SK-N-SH treated with all-trans-retinoic acid at 6 μM for 48 hours (cell line): Measurements from ENCODE around the gene AEBP2.
"Not testable (repeated sequence)": the region's sequence is repeated elsewhere in the genome, so short reads cannot be mapped to it uniquely, and the experiment has no call there.

ENCODE experiments used
- ATAC-seq: fragments of 200-7000 bp; cut with Tn5 transposase; 3 replicates; pipeline ENCODE4 v1.9.1; 2020; ENCODE audit warnings: mild to moderate bottlenecking, moderate library complexity
- BACH2 ChIP-seq: fragments of 250-450 bp; sonication (Bioruptor Pico); IDR thresholded peaks from 2 replicates; pipeline ENCODE4 v1.9.0; 2021; ENCODE audit warnings: mild to moderate bottlenecking, borderline replicate concordance
- CSDC2 ChIP-seq: fragments of 250-450 bp; sonication (Bioruptor Pico); IDR thresholded peaks from 2 replicates; pipeline ENCODE4 v1.5.0; 2020; ENCODE audit warnings: mild to moderate bottlenecking, moderate library complexity
- ESRRG ChIP-seq: fragments of 250-450 bp; sonication (Bioruptor Pico); IDR thresholded peaks from 2 replicates; pipeline ENCODE4 v1.6.1; 2021; ENCODE audit warnings: mild to moderate bottlenecking
- GLIS3 ChIP-seq: fragments of 250-450 bp; sonication (Bioruptor Pico); IDR thresholded peaks from 2 replicates; pipeline ENCODE4 v1.5.0; 2020; ENCODE audit warnings: mild to moderate bottlenecking, moderate library complexity
- ISL1 ChIP-seq: fragments of 250-450 bp; sonication (Bioruptor Pico); IDR thresholded peaks from 2 replicates; pipeline ENCODE4 v2.1.2; 2022; ENCODE audit warnings: mild to moderate bottlenecking, moderate library complexity
- SNAI2 ChIP-seq: fragments of 250-450 bp; sonication (Bioruptor Pico); IDR thresholded peaks from 2 replicates; pipeline ENCODE4 v1.5.0; 2020; ENCODE audit warnings: mild to moderate bottlenecking, moderate library complexity
- TCF4 ChIP-seq: fragments of 250-450 bp; sonication (Bioruptor Pico); IDR thresholded peaks from 2 replicates; pipeline ENCODE4 v1.8.0; 2021; ENCODE audit warnings: mild to moderate bottlenecking, moderate library complexity, borderline replicate concordance
- TOX ChIP-seq: fragments of 250-450 bp; sonication (Bioruptor Pico); IDR thresholded peaks from 2 replicates; pipeline ENCODE4 v1.8.0; 2021; ENCODE audit warnings: mild to moderate bottlenecking, moderate library complexity, borderline replicate concordance
- ZC3H10 ChIP-seq: fragments of 250-450 bp; sonication (Bioruptor Pico); IDR thresholded peaks from 2 replicates; pipeline ENCODE4 v1.5.1; 2021; ENCODE audit warnings: mild to moderate bottlenecking, moderate library complexity
- ZFP3 ChIP-seq: fragments of 250-450 bp; sonication (Bioruptor Pico); IDR thresholded peaks from 2 replicates; pipeline ENCODE4 v1.5.0; 2020; ENCODE audit warnings: mild to moderate bottlenecking, moderate library complexity
- ZNF70 ChIP-seq: fragments of 450-650 bp; formaldehyde crosslinking; IDR thresholded peaks from 2 replicates; pipeline ENCODE4 v1.5.0; 2020; ENCODE audit warnings: mild to moderate bottlenecking, moderate library complexity
- ZNF8 ChIP-seq: fragments of 450-650 bp; formaldehyde crosslinking; IDR thresholded peaks from 2 replicates; pipeline ENCODE4 v1.5.0; 2020; ENCODE audit warnings: mild to moderate bottlenecking, moderate library complexity
- TF ChIP-seq, protein P1 (sequence below): fragments of 250-450 bp; sonication (Bioruptor Pico); IDR thresholded peaks from 2 replicates; pipeline ENCODE4 v1.5.0; 2020; ENCODE audit warnings: mild to moderate bottlenecking, moderate library complexity
- TF ChIP-seq, protein P2 (sequence below): fragments of 250-450 bp; sonication (Bioruptor Pico); IDR thresholded peaks from 2 replicates; pipeline ENCODE4 v1.8.0; 2020; ENCODE audit warnings: mild to moderate bottlenecking, moderate library complexity, borderline replicate concordance
- TF ChIP-seq, protein P3 (sequence below): fragments of 250-450 bp; sonication (Bioruptor Pico); IDR thresholded peaks from 2 replicates; pipeline ENCODE4 v1.8.0; 2021; ENCODE audit warnings: low read depth, mild to moderate bottlenecking, moderate library complexity, borderline replicate concordance
- TF ChIP-seq, protein P4 (sequence below): fragments of 250-450 bp; sonication (Bioruptor Pico); IDR thresholded peaks from 2 replicates; pipeline ENCODE4 v1.5.1; 2021; ENCODE audit warnings: mild to moderate bottlenecking, moderate library complexity

AEBP2 gene

DNA sequence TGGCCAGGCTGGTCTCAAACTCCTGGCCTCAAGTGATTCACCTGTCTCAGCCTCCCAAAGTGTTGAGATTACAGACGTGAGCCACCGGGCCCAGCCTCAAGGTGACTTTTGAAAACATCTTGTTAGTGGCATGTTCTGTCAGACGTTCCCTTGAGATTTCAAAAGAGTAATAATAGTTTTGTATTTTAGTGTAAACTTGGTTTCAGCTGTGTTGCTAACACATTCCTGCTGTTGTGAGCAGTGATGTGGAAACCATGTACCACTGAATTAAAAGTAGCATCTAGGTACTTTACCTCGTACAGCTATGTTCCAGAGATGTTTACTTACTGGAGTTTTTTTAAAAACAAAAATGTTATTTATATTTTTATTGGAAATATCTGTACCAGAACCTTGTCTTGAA lies 111.3 kb downstream of the AEBP2 start (continued):
- TF ChIP-seq, protein P1, sequence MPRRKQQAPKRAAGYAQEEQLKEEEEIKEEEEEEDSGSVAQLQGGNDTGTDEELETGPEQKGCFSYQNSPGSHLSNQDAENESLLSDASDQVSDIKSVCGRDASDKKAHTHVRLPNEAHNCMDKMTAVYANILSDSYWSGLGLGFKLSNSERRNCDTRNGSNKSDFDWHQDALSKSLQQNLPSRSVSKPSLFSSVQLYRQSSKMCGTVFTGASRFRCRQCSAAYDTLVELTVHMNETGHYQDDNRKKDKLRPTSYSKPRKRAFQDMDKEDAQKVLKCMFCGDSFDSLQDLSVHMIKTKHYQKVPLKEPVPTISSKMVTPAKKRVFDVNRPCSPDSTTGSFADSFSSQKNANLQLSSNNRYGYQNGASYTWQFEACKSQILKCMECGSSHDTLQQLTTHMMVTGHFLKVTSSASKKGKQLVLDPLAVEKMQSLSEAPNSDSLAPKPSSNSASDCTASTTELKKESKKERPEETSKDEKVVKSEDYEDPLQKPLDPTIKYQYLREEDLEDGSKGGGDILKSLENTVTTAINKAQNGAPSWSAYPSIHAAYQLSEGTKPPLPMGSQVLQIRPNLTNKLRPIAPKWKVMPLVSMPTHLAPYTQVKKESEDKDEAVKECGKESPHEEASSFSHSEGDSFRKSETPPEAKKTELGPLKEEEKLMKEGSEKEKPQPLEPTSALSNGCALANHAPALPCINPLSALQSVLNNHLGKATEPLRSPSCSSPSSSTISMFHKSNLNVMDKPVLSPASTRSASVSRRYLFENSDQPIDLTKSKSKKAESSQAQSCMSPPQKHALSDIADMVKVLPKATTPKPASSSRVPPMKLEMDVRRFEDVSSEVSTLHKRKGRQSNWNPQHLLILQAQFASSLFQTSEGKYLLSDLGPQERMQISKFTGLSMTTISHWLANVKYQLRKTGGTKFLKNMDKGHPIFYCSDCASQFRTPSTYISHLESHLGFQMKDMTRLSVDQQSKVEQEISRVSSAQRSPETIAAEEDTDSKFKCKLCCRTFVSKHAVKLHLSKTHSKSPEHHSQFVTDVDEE (CRISPR knock-in tag): no peak
- TF ChIP-seq TOX (CRISPR knock-in tag): no peak
- TF ChIP-seq BACH2 (CRISPR knock-in tag): no peak
- TF ChIP-seq ZC3H10 (CRISPR knock-in tag): no peak
- TF ChIP-seq ESRRG (CRISPR knock-in tag): no peak
- TF ChIP-seq GLIS3: no peak
- TF ChIP-seq, protein P2, sequence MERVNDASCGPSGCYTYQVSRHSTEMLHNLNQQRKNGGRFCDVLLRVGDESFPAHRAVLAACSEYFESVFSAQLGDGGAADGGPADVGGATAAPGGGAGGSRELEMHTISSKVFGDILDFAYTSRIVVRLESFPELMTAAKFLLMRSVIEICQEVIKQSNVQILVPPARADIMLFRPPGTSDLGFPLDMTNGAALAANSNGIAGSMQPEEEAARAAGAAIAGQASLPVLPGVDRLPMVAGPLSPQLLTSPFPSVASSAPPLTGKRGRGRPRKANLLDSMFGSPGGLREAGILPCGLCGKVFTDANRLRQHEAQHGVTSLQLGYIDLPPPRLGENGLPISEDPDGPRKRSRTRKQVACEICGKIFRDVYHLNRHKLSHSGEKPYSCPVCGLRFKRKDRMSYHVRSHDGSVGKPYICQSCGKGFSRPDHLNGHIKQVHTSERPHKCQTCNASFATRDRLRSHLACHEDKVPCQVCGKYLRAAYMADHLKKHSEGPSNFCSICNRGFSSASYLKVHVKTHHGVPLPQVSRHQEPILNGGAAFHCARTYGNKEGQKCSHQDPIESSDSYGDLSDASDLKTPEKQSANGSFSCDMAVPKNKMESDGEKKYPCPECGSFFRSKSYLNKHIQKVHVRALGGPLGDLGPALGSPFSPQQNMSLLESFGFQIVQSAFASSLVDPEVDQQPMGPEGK (CRISPR knock-in tag): no peak

DNA sequence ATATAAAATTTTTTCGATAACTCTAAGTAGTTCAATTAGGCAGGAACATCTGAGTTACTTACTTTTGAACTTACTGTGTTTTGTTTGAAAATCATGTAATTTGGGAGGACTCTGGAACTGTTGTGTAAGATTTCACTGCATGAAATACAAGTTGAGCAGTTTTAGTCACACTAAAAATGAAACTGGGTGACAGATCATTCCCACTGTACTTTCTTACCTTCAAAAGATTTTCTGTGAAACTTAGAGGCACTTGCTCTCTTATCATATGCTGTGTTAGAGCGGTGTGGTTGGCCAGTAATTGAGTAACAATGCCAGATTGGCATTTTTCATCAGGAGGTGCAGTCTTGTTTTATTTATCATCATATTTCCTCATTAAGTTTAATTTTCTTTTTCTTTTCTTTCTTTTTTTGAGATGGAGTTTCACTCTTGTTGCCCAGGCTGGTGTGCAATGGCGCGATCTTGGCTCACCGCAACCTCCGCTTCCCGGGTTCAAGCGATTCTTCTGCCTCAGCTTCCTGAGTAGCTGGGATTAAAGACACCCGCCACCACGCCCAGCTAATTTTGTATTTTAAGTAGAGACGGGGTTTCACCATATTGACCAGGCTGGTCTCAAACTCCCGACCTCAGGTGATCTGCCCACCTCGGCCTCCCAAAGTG lies 113.3 kb downstream of the AEBP2 start:
- not testable (repeated sequence) for ATAC-seq

DNA sequence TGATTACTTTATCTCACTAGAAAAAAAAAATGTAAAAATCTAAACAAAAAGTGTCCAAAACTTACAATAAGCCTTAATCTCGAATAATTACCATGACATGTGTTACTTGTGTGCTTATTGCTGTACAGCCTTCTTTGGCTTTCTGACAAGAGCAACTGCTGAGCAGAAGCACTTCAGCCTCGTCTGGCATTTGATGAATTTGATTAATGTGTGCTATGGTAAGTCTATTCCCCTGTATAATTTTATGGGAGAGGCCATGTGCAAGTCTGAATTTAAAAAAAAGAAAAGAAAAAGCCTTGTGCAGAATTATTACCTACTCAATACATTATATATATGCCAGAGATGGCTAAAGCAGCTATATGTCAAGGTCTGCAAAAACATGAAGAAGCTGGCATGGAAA lies 113.9 kb downstream of the AEBP2 start:
- ATAC-seq: peak; percentile 78

More for the DNA sequence above, 113.9 kb downstream of the AEBP2 start:
- TF ChIP-seq TCF4 (CRISPR knock-in tag) (peak; percentile 82), ZC3H10 (CRISPR knock-in tag) (no peak), ZNF70 (CRISPR knock-in tag) (no peak), ZNF8 (peak; percentile 86), CSDC2 (CRISPR knock-in tag) (no peak), ISL1 (CRISPR knock-in tag) (peak; percentile 71), ZFP3 (CRISPR knock-in tag) (no peak), SNAI2 (CRISPR knock-in tag) (0 out of 2 replicates have a peak, but pooled peaks have one; percentile 16)
- TF ChIP-seq, protein P3, sequence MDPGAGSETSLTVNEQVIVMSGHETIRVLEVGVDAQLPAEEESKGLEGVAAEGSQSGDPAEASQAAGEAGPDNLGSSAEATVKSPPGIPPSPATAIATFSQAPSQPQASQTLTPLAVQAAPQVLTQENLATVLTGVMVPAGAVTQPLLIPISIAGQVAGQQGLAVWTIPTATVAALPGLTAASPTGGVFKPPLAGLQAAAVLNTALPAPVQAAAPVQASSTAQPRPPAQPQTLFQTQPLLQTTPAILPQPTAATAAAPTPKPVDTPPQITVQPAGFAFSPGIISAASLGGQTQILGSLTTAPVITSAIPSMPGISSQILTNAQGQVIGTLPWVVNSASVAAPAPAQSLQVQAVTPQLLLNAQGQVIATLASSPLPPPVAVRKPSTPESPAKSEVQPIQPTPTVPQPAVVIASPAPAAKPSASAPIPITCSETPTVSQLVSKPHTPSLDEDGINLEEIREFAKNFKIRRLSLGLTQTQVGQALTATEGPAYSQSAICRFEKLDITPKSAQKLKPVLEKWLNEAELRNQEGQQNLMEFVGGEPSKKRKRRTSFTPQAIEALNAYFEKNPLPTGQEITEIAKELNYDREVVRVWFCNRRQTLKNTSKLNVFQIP: no peak
- TF ChIP-seq, protein P1 (CRISPR knock-in tag): peak; percentile 77; the same call in 1 of the 2 replicates
- TF ChIP-seq, protein P2 (CRISPR knock-in tag): no peak
- TF ChIP-seq, protein P4, sequence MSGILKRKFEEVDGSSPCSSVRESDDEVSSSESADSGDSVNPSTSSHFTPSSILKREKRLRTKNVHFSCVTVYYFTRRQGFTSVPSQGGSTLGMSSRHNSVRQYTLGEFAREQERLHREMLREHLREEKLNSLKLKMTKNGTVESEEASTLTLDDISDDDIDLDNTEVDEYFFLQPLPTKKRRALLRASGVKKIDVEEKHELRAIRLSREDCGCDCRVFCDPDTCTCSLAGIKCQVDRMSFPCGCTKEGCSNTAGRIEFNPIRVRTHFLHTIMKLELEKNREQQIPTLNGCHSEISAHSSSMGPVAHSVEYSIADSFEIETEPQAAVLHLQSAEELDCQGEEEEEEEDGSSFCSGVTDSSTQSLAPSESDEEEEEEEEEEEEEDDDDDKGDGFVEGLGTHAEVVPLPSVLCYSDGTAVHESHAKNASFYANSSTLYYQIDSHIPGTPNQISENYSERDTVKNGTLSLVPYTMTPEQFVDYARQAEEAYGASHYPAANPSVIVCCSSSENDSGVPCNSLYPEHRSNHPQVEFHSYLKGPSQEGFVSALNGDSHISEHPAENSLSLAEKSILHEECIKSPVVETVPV: no peak
